GM20000 (cell line): ENCODE results near the gene KHSRP.

Experiments used
- DNase-seq: peaks from one replicate; pipeline ENCODE4 v3.0.0; 2012; ENCODE audit warnings: low spot score
- TF ChIP-seq, protein P1 (sequence below): IDR thresholded peaks from 2 replicates; pipeline ENCODE4 v1.5.1; 2012; ENCODE audit warnings: mild to moderate bottlenecking, control low read depth; ENCODE audit errors: extremely low read depth, missing control alignments

KHSRP gene

GRCh38 chr19:6457958-6458694, 33.5 kb upstream of the KHSRP start:
- TF ChIP-seq, protein P1, sequence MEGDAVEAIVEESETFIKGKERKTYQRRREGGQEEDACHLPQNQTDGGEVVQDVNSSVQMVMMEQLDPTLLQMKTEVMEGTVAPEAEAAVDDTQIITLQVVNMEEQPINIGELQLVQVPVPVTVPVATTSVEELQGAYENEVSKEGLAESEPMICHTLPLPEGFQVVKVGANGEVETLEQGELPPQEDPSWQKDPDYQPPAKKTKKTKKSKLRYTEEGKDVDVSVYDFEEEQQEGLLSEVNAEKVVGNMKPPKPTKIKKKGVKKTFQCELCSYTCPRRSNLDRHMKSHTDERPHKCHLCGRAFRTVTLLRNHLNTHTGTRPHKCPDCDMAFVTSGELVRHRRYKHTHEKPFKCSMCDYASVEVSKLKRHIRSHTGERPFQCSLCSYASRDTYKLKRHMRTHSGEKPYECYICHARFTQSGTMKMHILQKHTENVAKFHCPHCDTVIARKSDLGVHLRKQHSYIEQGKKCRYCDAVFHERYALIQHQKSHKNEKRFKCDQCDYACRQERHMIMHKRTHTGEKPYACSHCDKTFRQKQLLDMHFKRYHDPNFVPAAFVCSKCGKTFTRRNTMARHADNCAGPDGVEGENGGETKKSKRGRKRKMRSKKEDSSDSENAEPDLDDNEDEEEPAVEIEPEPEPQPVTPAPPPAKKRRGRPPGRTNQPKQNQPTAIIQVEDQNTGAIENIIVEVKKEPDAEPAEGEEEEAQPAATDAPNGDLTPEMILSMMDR = no peak

DNA sequence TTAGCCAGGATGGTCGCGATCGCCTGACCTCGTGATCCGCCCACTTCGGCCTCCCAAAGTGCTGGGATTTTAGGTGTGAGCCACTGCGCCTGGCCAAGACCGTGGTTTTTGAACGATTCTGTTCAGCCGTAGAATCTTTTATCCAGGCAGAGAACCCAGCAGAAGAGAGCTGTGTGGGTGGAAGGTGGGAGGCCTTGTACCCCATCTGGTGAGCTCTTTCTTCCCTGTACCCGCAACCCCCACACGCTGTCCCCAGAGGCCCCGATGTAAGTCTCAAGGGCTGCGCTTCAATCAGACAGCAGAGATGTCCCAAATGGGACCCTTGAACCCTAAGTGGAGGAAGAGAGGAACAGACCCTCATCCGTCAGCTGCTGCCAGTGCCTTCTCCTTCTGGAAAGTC, 31.3 kb upstream of the KHSRP start:
- no peak for DNase-seq
- TF ChIP-seq, protein P1 = no peak

More at GRCh38 chr19:6457958-6458694, 33.5 kb upstream of the KHSRP start:
- peak; percentile 71 for DNase-seq

DNA sequence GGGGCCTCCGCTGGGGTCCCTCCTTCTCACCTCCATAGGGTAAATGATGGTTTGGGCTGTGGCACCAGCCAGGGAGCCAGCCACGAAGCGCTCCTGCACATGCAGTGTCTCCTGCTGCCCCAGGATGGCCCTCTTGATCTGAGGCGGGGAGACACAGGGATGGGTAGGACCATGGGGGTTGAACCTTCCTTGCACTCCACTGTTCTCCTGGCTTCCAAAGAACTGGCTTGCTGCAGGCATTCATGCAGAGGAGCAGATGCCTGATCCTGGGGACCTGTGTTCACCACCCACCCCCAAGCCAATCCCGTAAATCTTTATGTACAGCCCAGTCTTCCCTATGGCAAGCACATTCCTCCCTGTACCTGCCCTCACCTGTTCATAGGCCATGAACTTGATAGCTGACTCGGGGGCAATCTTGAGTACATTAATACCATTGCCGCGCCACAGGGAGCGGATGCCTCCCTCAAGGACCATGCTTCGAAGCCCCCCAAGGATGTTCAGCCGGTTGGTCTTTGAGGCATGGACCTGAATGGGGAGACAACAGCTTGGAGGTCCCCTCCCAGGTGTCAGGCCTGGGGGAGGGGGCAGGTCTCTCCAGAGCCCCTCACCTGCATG, 29.4 kb upstream of the KHSRP start:
- TF ChIP-seq, protein P1 = no peak
- DNase-seq = no peak

- TF ChIP-seq, protein P1 = no peak
These were observed 28.3 kb upstream of the KHSRP start for GRCh38 chr19:6452899-6453298.

DNA sequence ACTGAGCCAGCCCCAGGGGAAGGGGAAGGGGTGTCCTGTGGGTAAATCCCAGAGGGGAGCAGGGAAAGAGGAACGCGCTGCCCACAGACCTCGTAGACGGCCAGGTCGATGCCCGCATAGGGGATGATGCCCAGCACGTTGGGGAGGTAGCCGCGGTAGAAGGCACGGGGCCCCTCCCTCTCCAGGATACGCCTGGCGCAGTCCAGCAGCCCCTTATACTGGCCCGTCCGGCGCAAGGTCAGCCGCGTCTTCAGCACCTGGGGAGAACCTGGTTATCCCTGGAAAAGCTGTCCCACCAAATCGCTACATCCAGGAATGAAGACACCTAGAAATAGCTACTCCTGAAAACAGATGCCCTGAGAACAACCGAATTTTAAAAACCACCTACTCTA, 27.6 kb upstream of the KHSRP start:
- no peak for DNase-seq
- TF ChIP-seq, protein P1 = no peak

More at GRCh38 chr19:6452899-6453298, 28.3 kb upstream of the KHSRP start:
- DNase-seq = no peak

- TF ChIP-seq, protein P1 = no peak
- DNase-seq = no peak
These were observed 27.1 kb upstream of the KHSRP start for GRCh38 chr19:6451583-6452222.

GRCh38 chr19:6450166-6450565, 25.6 kb upstream of the KHSRP start:
- no peak for DNase-seq
- TF ChIP-seq, protein P1 = no peak
